ENCODE data around the gene CACYBP.

Gene CACYBP

DNA sequence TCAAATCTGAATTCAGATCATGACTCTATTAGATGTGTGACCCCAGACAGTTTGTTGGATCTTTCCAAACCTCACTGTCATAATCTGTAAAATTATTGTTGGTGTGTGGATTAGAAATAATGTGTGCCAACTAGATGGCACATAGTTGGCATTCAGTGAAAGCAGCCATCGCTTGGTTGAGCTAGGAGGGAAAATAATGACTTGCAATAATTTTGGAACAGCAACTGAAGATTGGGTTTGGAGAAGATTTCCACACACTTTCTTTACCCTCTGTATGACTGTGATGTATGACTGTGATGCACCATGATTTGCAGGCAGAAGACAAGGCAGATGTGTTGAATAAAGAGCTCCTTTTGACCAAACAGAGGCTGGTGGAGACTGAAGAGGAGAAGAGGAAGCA, 24.0 kb upstream of the CACYBP start:
- no peak for DNase-seq

DNA sequence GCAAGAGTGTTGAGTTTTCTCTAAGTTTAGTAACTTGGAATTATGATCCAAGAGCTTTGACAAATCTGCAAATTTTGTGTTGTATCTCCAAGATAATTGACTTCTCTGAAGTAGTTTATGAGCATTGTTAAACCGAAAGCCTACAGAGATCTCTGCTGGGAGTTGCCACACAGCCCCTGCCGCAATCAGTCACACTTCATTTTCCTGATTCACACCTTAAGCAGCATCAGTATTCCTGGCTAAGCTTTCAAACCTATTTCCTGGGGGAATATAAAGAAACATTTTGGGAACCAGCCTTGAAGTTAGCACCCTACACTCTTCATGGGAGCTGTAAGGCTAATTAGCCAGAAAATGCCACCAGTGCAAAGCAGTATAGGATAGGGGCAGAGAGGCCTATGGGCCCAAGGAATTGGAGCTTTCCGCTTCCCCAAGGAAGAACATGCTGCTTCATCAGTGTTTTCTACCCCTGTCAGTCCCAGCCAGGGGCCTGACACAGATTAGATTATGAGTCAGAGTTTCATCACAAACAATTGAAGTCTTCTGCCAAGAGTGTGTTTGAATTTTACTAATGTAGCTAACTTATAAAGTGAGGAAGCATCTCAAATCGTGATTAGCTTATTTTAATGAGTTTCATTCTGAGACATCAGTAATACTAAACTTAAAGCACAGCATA, 23.2 kb upstream of the CACYBP start:
- no peak for DNase-seq

DNA sequence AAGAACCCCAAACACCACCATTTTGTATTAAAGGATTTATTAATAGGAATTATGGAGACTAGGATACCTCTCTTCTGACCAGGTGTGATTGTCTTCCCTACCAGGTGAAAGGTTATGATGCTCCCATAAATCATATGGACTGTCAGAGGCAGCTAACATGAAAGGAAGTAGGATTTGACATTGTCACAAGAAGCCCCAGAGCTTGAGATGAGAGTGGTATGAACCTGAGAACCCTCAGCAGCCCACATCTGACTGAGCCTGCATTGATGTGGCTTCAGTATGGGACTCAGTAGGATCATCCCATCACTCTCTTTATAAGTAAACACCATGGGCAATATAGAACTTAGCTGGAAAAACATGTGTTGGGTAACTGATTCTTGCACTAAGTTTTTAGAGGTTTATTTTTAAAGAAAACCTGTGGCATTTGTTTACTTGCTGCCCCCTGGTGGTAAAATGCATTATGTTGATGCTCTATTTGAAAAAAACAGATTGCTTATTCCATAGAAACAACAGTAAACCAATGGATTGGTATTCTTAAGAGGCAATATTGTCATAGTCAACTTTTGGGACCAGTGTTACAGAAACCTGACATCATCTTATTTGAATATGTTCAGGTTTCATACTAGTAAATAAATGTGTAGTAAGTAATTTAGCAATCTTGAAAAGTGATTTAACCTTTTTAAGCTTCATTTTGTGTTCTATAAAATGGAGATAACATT, 16.6 kb upstream of the CACYBP start:
- peak; percentile 34 for DNase-seq

DNA sequence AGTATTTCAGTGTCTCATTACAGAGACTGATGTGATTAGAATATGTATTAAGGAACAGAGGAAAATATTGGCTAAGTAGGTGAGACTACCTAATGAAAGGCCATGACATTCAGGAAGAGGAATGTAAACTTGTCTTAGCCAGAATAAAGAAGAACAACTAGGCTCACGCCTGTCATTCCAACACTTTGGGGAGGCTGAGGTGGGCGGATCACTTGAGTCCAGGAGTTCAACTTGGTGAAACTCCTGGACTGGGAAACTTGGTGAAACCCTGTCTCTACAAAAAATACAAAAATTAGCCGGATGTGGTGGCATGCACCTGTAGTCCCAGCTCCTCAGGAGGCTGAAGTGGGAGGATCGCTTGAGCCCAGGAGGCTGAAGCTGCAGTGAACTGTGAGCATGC, 14.8 kb upstream of the CACYBP start:
- DNase-seq, result no peak

DNA sequence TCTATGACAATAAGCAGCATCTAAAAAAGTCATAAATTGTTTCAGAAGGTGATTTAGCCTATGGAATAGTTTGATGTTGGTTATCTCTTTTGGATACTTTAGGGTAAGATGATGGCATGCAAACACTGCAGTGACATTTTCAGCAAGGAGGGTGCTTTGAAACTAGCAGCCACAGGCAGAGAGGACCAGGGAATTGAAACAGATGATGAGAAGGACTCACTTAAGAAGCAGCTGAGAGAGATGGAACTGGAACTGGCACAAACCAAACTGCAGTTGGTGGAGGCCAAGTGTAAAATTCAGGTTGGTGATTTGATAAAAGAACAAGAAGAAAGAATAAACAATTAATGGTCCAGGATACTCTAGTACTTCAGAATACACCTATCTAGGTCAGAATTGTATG, 11.2 kb upstream of the CACYBP start:
- no peak for DNase-seq

DNA sequence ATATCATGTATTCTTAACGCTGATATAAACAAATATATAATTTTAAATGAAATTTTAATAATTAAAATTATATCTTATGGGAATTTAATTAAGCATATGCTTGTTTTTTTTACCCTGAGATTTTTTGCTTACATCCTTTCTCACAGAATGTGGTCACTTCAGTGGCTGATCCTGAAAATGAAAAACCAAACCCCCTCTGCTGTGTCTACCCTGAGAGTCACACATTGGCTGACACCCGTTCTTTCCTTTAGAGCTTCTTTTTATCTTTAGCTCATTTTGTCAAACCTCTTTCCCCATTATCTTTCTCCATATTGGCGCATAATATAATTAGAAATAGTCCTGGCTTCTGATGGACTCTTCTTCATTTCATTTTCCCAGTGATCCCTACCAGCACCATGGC, 10.8 kb upstream of the CACYBP start:
- DNase-seq, result no peak

DNA sequence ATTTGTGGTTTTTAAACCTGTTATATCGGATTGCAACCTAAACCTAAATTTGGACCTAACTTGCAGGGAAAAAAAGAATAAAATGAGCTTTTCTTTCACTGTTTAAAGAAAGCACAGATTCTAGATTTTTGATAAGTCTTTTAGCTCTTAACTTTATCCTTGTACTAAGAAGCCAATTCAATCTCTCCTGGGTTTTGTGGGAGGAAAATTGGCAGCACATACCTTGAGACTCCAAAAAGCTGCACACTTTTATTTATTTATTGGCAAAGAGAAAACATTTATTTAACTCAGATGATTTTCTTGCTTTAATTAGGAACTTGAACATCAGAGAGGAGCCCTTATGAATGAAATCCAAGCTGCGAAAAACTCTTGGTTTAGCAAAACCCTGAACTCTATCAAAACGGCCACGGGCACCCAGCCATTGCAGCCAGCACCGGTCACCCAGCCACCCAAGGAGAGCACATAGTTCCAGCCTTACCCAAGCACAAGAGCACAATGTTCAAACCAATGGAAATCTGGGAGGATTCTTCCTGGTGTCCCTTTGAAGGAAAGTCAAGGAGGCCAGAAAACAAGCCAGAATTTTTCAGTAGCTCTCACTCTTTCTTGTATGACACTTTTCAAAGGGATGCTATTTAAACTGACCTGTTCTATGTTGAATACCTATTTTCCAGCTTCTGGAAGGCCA, 10.1 kb upstream of the CACYBP start:
- no peak for DNase-seq

DNA sequence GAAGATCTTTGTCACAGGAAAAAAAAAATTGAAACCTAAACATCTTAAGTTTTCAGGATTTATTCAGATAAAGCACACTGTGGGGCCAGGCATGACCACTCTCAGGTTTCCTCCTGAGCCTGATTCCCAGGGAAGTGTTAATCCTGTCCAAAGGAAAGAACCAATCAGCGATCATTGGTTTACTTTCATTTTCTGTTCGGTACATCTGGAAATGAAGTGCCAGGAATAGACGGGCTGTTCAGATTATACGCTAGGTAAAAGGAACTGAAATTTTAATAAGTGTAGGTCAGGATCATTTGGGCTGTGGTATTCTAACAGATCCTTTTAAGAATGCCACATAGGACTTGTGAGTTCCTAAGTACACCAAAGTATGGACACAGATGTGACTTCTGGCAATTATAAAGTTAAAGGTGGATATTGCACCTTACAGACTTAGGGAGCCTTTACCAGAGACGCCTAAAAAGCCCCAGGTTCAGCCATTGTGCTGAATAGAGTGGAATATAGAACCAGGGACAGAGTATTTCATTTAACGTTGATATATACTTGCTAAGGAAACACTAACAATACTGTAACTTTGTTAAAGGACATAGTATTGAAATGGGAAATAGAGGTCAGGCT, 9.3 kb upstream of the CACYBP start:
- DNase-seq, result no peak

DNA sequence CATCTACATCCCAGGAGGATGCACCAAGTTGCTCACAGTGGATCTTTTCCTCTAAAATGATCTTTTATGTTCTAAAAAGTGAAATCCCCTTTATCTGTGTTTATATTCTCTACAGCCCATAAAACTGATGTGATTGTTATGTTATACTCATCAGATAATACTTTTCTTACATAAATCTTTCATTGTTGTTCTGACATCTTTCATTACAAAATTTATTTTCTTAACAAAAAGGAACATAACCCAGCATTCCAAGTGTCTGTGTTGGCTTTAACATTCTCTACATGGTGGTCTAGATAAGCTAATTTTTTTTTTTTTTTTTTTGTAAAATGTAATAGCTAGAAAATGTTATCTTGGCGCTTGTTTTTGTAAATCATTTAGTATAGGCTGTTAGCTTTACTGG, 8.3 kb upstream of the CACYBP start:
- DNase-seq, result no peak

DNA sequence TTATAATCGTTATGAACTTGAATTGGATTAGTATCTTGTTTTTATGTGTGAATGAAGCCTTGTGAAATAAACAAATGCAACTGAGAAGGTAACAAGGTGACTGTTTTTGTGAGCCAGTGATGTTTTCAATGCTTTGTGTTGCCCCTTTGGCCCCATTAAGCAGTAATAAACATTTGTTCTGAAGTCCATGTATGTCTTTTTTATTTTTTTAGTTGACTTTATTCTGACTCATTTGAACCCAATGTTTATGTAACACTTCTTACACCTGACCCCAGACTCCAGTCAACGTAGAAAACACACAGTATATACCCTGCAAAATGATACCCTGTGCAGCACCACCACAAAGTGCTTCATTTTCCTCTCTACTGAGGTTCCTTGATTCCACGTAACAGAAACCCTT, 4.6 kb upstream of the CACYBP start:
- DNase-seq, result no peak

DNA sequence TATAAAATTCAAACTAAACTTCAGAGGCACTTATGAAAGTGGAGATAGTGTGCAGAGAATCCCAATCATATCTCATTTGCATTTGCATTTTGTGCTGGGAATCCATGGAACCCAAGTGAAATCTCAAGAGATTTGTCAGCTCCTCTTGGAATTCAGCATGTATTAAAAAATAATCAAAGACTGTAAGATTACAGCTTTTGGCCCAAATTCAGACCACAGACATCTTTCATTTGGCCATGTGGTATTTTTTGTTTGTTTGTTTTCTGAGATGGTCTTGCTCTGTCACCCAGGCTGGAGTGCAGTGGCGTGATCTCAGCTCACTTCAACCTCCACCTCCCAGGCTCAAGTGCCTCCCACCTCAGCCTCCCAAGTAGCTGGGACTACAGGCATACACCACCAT, 3.8 kb upstream of the CACYBP start:
- no peak for DNase-seq

DNA sequence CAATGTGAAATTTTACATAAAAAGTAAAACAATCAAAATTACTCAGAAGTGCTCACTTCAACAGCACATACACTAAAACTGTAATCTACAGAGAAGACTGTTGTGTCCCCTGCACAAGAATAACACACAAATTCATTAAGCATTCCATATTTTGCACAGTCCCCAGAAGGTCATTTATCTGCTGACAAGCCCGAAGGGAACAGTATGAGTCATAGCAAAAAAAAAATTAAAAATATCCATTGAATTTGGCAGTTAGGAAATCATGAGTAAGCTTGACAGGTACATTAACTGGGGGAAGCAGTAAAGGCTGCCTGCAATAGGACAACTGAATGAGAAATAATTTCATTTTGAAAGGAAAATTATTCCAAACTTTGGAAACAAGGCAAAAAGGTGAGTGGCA, 3.3 kb upstream of the CACYBP start:
- DNase-seq, result no peak

DNA sequence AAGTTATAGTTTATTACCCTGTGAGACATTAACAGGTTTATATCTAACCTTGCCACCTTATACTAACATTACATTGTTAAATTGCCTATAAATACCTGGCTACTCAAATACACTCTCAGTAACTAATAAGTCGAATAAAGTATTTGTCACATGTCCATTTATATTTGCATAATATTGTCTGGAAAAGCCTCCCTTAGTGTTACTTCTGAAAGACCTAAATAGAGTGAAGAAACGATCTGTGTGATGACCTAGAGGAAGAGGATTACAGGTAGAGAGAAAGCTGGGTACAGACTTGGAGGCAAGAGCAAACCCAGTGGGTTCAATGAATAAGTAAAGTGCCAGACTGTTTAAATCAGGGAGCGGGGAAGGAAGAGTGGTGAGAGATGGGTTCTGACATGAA, 2.7 kb upstream of the CACYBP start:
- no peak for DNase-seq

DNA sequence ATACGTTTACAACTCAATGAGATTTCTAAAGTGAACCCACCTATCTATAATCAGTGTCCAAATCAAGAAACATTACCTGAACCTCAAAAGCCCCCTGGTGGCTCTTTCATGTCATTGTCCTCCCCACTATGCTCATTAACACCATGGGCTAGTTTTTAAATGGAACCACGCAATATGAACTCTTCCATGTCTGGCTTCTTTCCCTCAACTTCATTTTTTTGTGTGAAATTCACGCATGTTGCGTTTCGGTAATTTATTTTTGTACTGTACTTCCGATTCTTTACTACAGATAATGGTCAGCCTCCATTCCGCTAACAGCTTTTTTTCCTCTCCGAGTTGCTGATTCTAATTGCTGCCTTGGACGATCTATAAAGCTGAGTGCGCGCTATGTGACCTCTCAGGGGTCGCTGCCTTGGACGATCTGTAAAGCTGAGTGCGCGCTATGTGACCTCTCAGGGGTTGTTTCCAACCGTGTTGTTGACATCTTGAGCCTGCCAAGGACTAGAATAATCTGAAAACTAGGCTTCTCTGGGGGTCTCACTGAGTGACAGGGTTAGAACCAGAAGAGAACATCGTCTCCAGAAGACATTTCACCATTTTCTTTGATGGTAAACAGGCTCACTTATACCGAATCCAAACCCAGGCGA, 1.1 kb upstream of the CACYBP start:
- peak; percentile 14 for DNase-seq

DNA sequence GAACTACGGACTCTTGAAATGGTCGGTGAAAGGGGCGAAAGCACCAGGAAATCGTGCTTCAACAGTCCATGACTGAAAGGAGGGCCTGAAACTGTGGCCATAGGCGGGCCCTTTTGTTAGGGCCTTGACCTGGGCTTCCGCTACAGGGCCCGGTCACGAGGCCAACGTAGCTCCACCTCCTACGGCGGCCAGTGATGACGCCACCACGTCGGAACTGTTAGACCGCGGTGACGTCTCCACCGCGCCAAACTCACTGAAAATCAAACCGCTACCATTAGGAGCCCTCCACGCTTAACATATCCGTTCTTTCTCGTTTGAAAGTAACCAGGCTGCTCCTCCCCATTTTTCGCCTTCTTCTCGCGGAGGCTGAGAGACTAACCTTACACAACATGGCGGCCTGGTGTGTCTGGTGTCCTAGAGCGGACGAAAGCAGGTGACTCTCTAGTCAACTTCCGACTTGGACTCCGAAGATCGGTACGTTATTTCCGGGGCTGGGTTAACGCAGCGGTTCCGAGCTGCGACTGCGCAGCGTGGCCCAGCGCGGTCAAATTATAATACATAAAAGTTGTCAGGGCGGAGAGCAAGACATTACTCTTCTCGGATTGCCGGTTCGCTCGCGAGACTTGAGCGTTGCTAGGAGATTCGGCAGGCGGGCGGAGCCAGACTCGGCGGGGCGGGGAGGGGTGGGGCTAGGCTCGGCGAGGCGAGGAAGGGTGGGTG, 371 bp upstream of the CACYBP start:
- DNase-seq, result peak; percentile 98

DNA sequence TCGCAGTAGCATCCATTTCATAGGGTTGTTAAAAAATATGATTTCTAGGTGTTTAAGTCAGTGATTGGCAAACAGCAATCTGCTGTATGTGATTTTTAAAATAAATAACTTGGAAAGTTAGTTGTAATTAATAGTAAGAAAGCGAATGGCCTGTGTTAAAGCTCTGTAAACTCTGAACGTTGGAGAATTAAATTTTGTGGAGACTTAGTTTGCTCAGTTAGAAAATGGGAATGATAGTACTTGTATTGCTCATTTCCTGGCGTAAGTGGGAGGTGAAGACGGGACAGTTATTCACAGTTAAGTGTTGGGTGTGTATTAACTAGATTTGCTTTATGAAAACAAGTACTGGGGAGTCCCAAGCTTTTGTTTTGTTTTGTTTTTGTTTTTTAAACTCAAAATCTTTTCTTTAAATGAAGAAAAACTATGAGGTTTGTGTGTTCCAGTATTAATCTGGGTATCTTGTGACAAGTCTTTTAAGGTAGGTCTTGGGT, 995 bp downstream of the CACYBP start:
- no peak for DNase-seq

DNA sequence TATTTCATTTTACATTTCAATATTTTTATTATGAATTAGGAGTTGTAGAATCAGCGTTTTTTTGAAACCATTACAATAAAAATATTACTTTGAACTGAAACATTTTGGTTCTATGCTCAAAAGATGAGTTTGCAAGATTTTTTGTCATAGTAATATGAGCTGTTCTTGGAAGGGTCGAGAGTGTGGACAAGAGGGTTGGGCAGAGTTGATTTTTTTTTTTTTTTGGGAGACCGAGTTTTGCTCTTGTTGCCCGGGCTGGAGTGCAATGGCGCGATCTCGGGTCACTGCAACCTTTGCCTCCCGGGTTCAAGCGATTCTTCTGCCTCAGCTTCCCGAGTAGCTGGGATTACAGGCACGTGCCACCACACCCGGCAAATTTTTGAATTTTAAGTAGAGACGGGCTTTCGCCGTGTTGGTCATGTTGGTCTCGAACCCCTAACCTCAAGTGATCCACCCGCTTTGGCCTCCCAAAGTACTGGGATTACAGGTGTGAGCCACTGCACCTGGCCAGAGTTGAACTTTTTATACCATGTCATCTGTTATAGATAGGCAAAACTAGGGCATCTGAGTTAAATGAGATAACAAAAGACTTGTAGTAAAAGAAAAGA, 3.3 kb downstream of the CACYBP start:
- no peak for DNase-seq

DNA sequence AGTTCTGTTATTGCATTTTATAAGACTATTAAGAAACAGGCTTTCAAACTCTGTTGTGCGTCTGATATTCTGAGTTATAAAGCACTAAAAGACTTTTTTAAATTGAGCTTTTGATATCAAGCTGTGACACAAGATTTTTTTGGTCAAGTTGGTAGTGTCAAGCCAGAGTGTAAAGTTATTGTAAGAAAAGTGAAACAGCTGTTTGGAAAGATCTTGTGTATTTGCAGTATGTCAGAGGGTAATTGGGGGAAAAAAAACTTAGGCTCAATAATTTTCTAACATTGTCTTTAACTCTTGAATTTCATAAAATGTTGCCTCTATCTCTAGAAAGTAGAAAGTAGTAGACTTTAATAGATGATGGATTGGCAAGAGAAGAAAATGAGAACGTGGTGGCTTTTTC, 3.8 kb downstream of the CACYBP start:
- DNase-seq, result no peak

DNA sequence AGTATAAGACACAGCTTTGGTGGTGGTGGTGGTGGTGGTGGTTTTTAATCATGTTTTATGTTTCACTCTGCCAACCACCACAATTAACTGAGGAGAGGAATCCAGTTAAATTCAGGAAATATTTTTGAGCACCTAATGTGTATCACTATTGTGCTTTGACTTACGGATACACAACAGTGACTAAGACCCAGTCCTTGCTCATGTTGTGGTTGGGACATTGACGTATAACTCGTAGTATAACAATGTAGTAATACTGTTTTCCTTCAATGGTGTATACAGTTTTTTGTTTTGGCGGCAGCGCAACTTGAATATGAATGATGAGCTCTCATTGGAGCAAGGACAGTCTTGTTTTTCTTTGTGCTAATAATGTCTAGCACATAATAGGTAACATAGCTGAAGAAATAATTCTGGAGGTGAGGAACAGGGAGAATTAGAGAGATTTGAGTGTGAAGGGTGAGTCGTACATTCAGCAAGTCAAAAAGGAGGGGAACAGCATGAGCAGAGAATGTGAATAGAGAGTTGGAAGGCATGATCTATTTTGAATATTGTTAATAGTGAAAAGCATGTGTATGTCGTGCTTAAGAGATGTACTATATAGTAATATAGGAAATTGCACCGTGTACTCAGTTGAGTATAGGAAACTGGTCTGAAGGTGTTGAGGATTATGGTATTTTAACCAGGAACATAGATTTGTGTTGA, 5.5 kb downstream of the CACYBP start:
- DNase-seq, result no peak

DNA sequence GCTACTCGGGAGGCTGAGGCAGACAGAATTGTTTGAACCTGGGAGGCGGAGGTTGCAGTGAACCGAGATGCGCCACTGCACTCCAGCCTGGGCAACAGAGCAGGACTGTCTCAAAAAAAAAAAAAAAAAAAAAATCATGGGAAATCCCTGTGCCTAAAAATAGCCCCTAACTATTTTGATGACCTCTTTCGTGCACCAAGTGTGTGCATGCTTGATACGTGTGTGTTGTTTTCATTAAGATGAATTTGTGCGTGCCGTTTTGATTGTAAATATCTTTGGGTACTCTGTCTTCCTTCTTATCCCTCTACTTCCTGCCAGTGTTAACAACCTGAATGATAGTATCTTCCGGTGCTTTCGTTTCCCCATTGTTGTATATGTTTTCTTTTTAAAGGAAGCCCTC, 9.8 kb downstream of the CACYBP start:
- DNase-seq, result no peak

DNA sequence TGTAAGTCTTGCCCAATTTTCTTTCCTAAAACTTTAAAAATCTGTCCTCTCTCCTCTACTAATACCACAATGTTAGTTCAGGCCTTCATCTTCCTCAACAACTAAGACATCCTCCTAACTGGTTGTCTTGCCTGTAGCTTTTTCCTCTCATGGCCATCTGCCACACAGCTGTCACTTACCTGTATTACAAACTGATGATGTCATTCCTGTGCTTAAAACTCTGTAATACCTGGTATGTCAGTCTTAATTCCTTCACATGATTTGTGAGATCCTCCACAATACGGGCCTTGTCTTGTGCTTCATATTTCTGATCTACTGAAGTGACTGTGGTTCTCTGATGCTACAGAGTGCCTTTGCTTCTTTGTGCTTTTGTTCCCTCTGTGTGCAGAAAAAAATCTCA, 13.7 kb downstream of the CACYBP start:
- no peak for DNase-seq
